ENCODE data around the gene SNCB.

The SNCB gene

GRCh38 chr5:176671399-176671798 lies 41.1 kb upstream of the SNCB start:
- TF ChIP-seq CREB1 (IDR thresholded peaks at IDR 0.05; ENCODE audit: low read depth): no peak
- no peak for TF ChIP-seq YY1 (IDR thresholded peaks at IDR 0.05; ENCODE audit: low read depth)
- TF ChIP-seq RAD21 (IDR thresholded peaks at IDR 0.05; ENCODE audit: low read depth): no peak
- no peak for TF ChIP-seq TEAD4 (IDR thresholded peaks at IDR 0.05)
- TF ChIP-seq FOXM1 (IDR thresholded peaks at IDR 0.05; ENCODE audit: borderline replicate concordance, low read depth): no peak
- no peak for TF ChIP-seq EP300 (IDR thresholded peaks at IDR 0.05; ENCODE audit: borderline replicate concordance)
- no peak for TF ChIP-seq REST (IDR thresholded peaks at IDR 0.05; ENCODE audit: low read depth)
- TF ChIP-seq TAF1 (IDR thresholded peaks at IDR 0.05; ENCODE audit: low read depth): no peak
- no peak for TF ChIP-seq TCF12 (IDR thresholded peaks at IDR 0.05; ENCODE audit: low read depth)
- no peak for TF ChIP-seq USF1 (IDR thresholded peaks at IDR 0.05)
- TF ChIP-seq EGR1 (IDR thresholded peaks at IDR 0.05): no peak
- TF ChIP-seq NFIC (IDR thresholded peaks at IDR 0.05): no peak
- no peak for TF ChIP-seq ZBTB7A (IDR thresholded peaks at IDR 0.05; ENCODE audit: low read depth)
- TF ChIP-seq CEBPB (IDR thresholded peaks at IDR 0.05): no peak
- TF ChIP-seq MAX (IDR thresholded peaks at IDR 0.05): no peak

- TF ChIP-seq TCF12 (IDR thresholded peaks at IDR 0.05; ENCODE audit: low read depth) (no peak), USF1 (IDR thresholded peaks at IDR 0.05) (no peak), FOXM1 (IDR thresholded peaks at IDR 0.05; ENCODE audit: borderline replicate concordance, low read depth) (no peak), NFIC (IDR thresholded peaks at IDR 0.05) (no peak), RAD21 (IDR thresholded peaks at IDR 0.05; ENCODE audit: low read depth) (no peak), CEBPB (IDR thresholded peaks at IDR 0.05) (no peak), EP300 (IDR thresholded peaks at IDR 0.05; ENCODE audit: borderline replicate concordance) (no peak), EGR1 (IDR thresholded peaks at IDR 0.05) (no peak), TAF1 (IDR thresholded peaks at IDR 0.05; ENCODE audit: low read depth) (no peak), REST (IDR thresholded peaks at IDR 0.05; ENCODE audit: low read depth) (no peak), MAX (IDR thresholded peaks at IDR 0.05) (no peak)
Observed at GRCh38 chr5:176670449-176670848, 40.1 kb upstream of the SNCB start.

GRCh38 chr5:176667637-176668036 lies 37.3 kb upstream of the SNCB start:
- no peak for TF ChIP-seq CREB1 (IDR thresholded peaks at IDR 0.05; ENCODE audit: low read depth)
- TF ChIP-seq RAD21 (IDR thresholded peaks at IDR 0.05; ENCODE audit: low read depth): no peak
- no peak for TF ChIP-seq EP300 (IDR thresholded peaks at IDR 0.05; ENCODE audit: borderline replicate concordance)
- no peak for TF ChIP-seq MAX (IDR thresholded peaks at IDR 0.05)
- no peak for TF ChIP-seq NFIC (IDR thresholded peaks at IDR 0.05)
- no peak for TF ChIP-seq REST (IDR thresholded peaks at IDR 0.05; ENCODE audit: low read depth)
- no peak for TF ChIP-seq TEAD4 (IDR thresholded peaks at IDR 0.05)
- TF ChIP-seq USF1 (IDR thresholded peaks at IDR 0.05): no peak
- no peak for TF ChIP-seq TAF1 (IDR thresholded peaks at IDR 0.05; ENCODE audit: low read depth)
- TF ChIP-seq EGR1 (IDR thresholded peaks at IDR 0.05): no peak
- TF ChIP-seq CEBPB (IDR thresholded peaks at IDR 0.05): no peak
- no peak for TF ChIP-seq YY1 (IDR thresholded peaks at IDR 0.05; ENCODE audit: low read depth)
- TF ChIP-seq ZBTB7A (IDR thresholded peaks at IDR 0.05; ENCODE audit: low read depth): no peak

GRCh38 chr5:176665517-176665916 lies 35.2 kb upstream of the SNCB start:
- TF ChIP-seq TAF1 (IDR thresholded peaks at IDR 0.05; ENCODE audit: low read depth) (no peak), NFIC (IDR thresholded peaks at IDR 0.05) (no peak), REST (IDR thresholded peaks at IDR 0.05; ENCODE audit: low read depth) (no peak), MAX (IDR thresholded peaks at IDR 0.05) (no peak), EGR1 (IDR thresholded peaks at IDR 0.05) (no peak), CEBPB (IDR thresholded peaks at IDR 0.05) (no peak), USF1 (IDR thresholded peaks at IDR 0.05) (no peak), TEAD4 (IDR thresholded peaks at IDR 0.05) (no peak), FOXM1 (IDR thresholded peaks at IDR 0.05; ENCODE audit: borderline replicate concordance, low read depth) (no peak), CREB1 (IDR thresholded peaks at IDR 0.05; ENCODE audit: low read depth) (no peak), YY1 (IDR thresholded peaks at IDR 0.05; ENCODE audit: low read depth) (no peak), TCF12 (IDR thresholded peaks at IDR 0.05; ENCODE audit: low read depth) (no peak), ZBTB7A (IDR thresholded peaks at IDR 0.05; ENCODE audit: low read depth) (no peak)
